CD4-positive, alpha-beta T cell treated with Interferon gamma for 1 hour (primary cell): ENCODE data around the gene VEGFC.

ENCODE experiments used
- DNase-seq: peaks from one replicate; pipeline ENCODE4 v3.0.0-alpha.2; 2020

VEGFC gene

DNA sequence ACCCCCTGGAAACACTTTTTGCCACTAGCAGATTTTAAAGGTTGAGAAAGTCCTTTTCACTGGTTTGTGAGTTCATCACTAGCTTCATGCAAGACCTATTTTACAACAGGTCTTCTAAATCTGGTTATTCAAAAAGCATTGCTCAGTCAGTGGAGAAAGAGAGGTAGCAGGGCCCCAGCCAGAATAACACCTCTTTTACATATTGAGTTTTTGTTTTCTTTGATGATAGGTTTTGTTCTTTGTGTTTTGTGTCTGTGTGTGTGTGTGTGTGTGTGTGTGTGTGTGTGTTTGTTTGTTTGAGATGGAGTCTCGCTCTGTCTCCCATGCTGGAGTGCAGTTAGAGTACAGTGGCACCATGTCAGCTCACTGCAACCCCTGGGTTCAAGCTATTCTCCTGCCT is 2.7 kb upstream of the VEGFC start:
- no peak for DNase-seq

DNA sequence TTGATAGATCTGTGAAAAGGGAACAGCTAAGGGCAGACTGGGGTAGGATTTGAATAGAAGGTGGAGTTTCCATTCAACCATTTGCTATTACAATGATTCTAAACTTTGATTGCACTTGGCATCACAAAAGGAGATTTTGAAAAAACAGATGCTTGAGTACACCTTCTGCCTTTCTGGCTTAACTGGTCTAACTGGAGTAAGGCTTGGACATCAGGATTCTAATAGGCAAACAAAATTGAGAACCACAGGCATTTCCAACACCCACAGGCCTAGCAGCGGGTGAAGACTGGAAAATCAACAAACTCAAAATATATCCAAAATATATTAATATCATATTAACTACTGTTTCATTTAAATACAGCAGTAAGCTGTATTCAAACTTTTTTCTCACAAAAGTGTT is 1.9 kb upstream of the VEGFC start:
- no peak for DNase-seq

DNA sequence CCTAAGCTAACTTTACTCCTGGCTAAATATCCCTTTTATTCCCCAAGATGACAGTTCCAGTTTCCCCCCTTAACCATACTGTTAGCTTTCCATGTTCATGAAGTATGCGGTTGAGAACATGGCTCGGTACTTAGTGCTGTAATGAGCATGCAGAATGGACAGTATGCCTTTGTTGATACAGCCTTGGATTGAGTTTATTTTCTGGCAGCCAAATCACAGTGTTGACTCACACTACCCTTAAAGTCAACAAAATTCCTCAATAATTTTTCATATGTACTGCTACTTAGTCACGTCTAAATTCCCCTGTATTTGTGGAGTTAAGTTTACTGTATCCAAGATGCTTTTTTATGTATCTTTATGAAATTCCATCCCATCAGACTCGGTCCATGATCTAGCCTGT is 1.4 kb upstream of the VEGFC start:
- no peak for DNase-seq

DNA sequence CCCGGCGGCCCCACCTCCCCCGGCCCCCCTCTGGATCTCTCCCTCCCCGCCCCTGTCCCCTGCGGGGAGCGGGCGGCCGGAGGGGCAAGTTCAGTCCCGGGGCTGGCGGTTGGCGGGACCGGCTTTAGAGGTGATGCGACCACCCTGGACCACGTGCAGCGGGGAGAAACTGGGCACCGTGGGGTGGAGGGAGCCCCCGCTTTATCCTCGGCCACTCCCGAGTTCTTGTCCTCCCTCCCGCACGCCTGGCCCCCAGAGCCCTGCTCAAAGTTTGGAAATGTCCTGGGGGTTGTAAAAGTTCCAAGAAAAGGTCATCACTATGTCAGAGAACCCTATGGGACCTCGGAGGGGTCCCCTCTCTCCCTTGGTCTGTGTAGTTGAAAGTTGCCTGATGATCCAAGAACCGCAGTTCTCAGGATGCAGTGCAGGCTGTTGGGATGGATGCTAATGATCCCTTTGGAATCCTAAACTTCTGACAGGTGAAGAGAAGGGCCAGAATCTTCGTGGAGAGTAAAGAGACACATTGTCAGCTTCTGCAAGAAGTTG is 411 bp upstream of the VEGFC start:
- no peak for DNase-seq

DNA sequence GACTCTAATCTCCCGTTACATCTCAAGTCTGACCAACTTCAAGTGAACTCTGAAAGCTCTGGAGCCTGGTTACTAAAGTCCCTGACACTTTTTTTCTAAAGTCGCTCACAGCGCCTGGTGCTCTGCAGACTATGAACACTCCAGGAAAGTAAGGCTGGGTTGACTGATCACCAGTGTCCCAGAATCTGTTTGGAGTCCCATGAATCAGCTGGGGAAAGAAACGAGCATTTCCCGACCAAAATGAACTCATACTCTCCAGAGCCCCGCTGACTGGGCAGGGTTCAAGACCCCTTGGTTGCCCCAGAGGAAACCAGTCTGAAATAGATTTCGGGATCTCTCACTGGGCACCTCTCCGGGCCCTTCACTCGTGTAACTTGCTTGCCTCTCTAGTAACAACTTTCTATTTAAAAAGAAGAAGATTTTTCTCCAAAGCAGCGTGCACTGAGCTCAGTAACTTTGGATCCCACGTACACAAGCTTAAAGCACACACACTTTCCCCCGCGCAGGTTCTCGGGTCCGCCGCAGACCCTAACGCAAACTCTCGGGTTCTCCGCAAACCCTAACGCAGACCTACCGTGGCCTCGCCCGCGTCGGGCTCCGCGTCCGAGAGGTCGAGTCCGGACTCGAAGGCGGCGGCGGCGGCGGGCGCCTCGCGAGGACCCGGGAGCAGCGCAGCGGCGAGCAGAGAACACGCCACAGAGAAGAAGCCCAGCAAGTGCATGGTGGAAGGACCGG is 964 bp downstream of the VEGFC start:
- DNase-seq = no peak

DNA sequence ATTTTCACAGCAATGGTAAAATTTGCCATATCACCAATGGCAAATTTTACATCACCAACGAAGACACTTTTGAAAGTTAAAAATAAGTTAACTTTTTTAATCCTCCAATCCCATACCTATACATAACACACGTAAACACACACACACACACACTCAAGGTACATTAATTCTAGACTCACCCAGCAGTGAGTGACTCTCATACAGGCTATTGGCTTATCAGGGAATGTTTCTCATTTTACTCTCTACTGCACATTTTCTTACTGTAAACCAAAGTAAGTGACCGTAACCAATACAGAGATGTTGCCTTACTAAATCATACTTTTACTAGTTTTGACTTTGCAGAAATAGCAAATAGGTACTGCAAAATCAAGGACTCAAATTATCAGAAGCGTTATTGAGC is 2.3 kb downstream of the VEGFC start:
- no peak for DNase-seq

DNA sequence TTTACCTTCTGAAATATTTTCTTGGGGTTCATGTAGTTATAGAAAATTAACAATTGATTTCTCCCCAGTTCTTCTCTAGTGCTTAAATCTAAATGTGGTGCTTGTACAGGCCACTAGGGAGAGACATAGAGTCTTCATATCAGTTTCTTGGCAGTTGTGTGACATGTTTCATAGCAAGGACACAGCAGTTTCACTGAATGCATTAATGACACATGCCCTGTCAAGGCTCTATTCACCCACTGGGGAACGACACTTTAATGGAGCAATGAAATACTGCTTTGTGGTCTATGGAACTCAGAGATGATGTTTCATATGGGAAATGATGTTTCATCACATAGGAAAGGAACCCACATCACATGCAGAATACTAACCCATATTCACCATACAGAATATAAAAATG is 2.8 kb downstream of the VEGFC start:
- no peak for DNase-seq

DNA sequence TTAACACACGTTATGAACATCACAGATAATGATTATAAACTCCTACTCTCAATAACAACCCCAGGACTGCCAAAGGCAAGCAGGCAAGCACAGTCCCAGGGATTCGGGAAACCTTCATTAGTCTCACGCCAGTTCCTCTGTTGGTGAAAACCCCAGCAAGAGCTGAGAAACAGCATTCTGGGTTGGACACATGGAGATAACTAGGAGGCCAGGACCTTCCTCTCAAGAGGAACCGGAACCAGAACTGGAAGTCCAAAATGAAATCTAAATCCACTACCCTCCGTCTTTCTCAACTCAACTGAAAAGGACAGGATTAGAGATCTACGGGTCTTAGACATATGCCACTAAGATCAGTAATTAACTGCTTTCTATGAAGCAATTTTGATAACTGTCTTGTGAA is 3.8 kb downstream of the VEGFC start:
- DNase-seq = no peak

DNA sequence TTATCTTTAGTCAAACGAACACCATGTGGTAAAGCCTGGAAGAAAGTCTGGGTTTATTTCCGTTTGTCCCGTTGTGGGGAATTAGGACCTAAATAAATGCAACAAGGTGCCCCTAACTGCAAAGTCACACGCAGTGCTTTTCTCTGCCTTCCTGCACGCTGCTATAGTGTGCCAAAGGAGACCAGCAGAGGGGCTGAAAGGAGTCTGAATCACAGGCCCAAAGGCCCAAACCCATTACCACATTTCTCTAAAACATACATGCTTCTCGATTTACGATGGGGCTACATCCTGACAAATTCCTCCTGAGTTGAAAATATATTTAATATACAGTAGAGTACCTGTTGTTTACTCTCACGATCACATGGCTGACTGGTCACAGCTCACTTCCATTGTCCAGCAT is 4.5 kb downstream of the VEGFC start:
- no peak for DNase-seq

DNA sequence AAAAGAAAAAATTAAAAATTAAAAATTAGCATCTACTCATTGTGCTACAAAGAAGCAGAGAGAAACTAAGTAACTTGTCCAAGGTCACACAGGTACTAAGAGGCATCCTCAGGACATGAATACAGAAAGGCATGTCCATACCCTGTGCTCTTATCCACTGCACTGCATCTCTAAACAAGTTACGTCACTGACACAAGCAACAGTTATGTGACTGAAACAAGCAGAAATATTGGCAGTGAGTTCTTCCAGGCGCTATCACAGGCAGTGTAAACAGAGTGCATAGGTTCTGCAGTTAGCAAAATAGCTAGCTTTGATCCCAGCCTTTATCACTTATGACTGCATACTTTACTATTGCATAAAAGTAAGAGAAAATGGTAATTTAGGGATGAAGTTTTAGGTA is 7.9 kb downstream of the VEGFC start:
- no peak for DNase-seq

DNA sequence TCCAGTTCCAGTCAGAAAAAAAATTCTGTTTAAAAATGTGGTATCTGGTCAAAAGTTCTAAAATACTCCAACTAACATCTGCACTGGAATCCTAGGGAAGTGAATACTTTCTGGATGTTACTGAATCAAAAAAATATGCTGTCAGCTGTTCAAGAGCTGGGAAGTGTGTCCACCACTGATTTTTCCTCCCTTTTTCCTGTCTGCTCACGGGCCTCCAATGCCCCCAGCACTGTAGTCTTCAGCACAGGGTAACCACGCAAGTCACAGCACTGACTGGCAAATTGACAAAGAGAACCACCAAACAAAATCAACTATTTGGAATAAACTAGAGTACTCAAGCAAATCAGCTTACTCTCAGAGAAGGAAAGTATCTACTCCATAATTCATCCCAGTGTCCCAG is 9.9 kb downstream of the VEGFC start:
- DNase-seq = no peak

DNA sequence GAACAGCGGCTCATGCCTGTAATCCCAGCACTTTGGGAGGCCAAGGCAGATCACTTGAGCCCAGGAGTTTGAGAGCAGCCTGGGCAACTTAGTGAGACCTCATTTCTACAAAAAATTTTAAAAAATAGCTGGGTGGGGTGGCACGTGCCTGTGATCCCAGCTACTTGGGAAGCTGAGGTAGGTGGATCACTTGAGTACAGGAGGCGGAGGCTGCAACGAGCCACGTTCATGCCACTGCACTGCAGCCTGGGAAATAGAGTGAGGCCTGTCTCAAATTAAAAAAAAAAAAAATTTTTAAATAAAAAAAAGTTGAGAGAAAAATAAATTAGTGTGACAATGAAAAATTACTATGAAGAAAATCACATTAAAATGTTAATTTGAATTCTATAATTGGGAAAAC is 10.5 kb downstream of the VEGFC start:
- DNase-seq = no peak

DNA sequence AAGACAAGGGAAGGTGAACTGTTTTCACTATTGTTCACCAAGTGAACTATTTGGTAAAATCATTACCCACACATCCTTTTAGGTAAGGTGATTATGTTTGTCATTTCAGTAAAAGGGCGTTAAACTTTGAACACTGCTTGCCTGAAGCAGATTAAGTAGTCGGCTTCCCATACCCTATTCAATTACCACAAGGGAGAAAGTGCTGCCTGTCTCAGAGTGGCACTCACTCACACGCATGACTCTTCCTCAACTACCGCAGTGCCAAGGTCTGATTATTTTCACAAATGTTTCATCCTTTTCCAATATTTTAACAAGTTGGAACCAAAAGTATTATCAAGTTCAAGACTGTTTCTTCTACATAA is 11.0 kb downstream of the VEGFC start:
- DNase-seq = no peak

DNA sequence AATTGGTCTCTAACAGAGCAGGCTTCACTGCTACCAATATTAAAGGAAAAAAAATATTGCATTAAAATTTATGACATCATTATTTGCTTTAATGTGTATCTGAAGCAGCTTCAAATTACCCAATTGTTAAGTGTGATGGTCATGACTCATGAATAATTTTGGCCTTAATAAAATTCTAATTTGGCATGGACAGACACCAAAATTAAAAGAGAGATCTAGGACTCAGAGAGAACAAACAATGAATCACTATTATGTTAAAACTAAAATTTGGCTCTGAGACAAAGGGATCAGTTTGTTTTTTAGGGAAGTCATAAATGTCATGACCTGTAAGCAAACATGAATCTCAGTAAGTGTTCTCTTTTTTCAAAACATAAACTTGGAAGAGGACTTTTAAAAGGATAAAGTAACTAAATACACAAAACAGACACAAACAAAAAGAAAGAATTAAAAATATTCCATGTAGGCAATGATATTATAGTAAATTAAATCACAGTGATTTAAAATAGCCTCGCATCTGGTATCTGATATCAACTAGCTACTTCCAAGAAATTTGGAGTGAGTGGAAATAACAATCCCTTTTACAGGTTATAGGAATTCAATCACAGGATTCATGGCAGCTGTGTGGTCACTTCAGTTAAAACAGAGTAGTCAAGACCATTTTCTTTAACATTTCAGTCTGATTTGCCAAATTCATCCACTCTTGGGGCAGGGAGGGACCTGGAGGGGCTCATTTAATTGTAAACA is 11.6 kb downstream of the VEGFC start:
- no peak for DNase-seq

DNA sequence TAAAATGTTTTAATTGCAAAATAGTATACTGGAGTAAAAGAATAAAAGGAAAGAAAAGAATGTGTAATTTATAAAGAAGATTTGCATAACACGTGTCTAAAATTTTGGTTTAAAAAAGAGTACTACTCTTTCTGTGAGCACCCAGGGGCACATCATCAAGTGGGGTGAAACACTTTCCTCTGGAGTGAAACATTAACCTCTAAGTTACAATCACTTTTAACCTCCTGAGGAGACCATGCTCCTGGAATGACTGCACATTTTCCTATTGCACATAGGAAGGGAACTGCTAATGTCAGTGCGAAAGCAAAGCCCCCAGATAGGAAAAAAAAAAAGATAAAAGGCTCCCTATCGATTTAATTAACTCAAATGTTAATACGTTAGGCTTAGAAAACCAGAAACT is 13.3 kb downstream of the VEGFC start:
- no peak for DNase-seq

DNA sequence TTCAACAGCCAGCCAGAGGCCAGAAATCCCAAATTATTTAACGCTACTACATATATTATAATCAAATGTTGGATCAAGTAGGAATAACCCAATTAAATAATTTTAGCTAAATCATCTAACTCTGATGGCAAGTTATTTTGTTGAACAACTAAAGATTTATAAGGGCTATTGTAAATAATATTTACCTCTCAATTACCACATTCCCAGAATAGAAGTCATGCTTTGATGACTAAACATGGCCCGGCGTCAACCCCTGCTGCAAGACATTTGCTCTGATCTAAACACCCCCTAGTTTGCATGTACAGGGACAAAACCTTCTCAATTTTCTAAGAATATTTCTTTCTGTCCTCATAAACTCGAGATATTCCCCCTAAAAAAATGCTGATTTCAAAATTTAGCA is 14.2 kb downstream of the VEGFC start:
- DNase-seq = no peak

DNA sequence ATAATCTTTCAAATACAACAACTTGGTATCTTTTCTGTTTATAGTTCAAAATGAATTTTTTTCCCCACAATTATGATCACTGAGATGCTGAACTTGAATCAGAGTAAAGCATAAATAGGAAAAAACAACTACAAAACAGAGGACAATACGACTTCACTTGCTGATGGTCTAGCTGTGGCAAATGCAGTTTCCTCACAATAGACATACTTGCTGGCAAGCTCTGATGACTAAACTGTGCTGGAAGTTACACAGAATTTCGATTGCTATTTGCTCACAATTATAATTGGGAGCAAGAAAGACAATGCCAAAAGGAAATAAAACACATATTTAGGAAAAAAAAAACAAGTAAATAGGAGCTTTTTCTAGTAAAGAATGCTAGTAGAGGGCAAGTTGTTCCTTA is 14.7 kb downstream of the VEGFC start:
- no peak for DNase-seq

DNA sequence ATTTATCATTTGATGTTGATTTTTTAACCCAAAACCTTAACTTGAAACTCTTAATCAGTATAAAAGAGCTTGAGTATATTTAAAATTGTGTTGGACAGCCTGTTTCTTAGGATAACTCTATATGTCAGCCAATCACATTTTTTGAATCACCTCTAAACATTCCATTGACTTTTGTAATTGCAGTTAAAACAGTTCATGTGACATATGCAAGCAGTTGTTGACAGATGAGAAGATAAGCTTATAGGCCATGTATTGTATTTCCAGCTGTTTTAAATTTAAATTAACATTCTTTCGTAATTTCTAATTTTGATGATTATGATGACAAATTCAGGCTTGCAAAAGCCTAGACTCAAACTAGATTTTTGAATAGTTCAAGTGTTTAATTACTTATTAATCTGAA is 17.4 kb downstream of the VEGFC start:
- DNase-seq = no peak

DNA sequence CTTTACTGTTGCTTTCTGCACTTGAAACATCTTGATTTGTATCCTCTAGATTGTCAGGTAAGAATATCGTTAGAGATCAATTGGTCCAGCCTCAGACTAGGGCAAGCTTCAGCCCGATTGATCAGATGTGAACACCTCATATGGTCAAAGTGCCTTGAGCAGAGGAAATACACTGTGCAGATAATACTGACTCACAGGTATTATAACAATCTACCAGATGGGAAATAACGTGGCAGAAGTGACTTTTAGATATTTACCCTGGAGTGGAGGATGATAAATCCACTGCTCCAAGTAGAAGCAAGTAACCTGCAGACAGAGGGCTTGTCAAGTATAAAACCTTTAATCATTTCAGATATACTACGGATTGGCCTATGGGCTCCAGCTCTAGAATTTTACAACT is 17.9 kb downstream of the VEGFC start:
- no peak for DNase-seq

DNA sequence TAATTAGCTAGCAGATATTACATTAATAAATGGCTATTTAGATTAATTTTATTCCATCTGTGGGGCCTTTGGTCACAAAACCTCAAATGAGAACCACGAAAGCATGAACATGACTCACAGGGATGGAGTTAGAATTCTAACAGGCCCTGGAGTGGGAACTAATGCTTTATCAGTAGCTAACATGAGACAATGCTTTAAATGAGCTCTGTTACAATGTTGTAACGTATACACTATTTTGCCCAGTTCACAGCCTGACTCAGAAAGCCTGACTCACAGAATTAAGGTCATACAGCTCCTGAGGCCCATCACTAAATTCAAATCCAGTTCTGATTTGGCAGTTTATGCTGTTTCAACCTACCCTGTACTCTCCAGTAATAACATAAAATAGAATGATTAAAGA is 23.2 kb downstream of the VEGFC start:
- no peak for DNase-seq

DNA sequence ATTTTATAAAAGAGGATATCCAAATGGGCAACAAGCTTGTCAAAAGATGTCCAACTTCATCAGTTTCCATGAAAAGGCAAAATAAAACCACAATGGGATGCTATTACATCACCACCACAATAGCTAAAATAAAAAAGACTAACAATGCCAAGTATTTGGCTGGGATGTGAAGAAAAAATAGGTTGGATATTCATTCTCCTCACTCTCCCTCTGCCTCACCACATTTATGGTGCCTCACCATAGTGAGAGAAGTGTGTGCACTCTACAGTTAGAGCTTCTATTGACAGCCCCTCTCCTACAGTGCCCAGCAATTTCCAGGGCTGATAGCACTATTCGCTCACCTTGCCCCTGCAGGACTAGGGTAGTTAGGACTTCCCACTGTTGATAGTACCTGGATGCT is 25.5 kb downstream of the VEGFC start:
- DNase-seq = no peak

DNA sequence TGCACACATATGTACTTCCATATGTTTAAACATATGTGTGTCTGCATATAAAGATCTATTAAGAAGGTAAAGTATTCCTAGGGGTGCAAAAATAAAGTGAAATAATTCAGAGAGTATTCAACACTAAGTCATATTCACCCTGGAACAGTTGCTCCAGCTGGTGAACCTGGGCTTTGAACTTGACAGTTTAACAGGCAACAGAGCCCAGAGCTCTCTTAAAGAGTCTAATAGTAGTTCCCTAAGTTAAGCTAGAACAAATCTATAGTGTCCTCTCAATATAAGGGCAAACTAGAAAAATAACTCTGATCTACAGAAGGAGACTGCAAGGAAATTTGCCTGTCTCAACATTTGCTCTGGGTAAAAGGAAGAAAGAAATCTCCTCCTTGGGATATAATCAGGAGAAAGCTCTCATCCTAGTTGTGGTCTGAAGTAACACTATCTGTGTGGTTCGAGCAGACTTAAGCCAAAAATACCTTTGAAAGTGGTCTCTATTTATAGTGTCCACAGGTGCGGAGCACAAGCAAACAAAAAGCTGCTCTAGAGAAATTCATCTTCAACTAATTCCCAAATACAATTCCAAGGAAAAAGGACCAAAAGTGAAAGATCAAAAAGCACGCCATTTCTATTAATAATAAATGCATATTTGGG is 29.9 kb downstream of the VEGFC start:
- no peak for DNase-seq

DNA sequence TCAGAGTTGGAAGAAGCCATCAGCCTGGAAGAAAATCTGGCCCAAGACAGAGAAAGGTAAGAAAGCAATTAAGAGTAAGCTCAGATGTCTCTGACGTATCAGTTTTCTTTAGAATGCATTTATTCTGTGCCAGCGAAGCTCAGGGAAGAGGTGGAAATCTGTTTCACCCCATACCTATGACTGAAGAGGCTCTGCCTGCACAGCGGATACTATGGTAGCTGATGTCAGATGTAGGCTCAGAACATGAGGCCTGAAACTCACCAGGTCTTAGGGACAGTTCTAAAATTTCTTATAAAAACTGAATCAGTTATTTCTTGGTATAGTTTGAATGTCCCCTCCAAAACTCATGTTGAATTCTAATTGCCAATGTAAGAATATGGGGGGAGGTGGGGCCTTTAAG is 30.9 kb downstream of the VEGFC start:
- no peak for DNase-seq

DNA sequence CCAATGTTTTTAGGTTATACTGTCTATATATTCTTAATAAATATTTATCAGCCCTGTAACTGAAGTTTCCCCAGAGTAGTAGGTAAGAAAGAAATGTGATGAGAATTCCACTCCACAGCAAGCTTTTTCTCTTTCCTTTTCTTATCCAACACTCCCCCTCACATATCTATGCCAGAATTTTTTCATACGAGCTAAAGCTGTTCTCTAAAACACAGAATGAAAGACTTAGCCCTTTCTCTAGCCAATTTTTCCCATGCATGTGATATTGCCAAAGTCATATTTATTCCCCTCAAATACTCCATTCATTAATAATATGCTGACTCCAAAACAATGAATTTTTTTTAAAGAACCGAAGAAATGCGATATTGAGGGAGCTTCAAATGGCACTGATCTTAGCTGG is 32.3 kb downstream of the VEGFC start:
- DNase-seq = no peak
